NCI-H1930 (cell line): Measurements from ENCODE around the gene CDKN1A.
A peak's percentile ranks its signal among the peaks of the same experiment; 100 is the strongest.

Experiments
- DNase-seq, 2 experiments: peaks; one replicate each; lab custom pipeline; 2025; lab: John Stamatoyannopoulos, UW

Gene CDKN1A

GRCh38 chr6:36655085-36655724 is 23.3 kb upstream of the CDKN1A start:
- no peak for DNase-seq

GRCh38 chr6:36656441-36656840 is 22.1 kb upstream of the CDKN1A start:
- DNase-seq = no peak

GRCh38 chr6:36657271-36657670 is 21.2 kb upstream of the CDKN1A start:
- no peak for DNase-seq

- no peak for DNase-seq
Measured at GRCh38 chr6:36657942-36658544, 20.5 kb upstream of the CDKN1A start.

- DNase-seq = no peak
Measured at GRCh38 chr6:36659271-36659670, 19.2 kb upstream of the CDKN1A start.

- DNase-seq = no peak
Measured at GRCh38 chr6:36660771-36661471, 17.6 kb upstream of the CDKN1A start.

- DNase-seq = no peak
Measured at GRCh38 chr6:36662380-36662779, 16.1 kb upstream of the CDKN1A start.

- no peak for DNase-seq
Measured at GRCh38 chr6:36662827-36663256, 15.7 kb upstream of the CDKN1A start.

- DNase-seq = no peak
Measured at GRCh38 chr6:36663504-36664446, 14.7 kb upstream of the CDKN1A start.

GRCh38 chr6:36665180-36665579 is 13.3 kb upstream of the CDKN1A start:
- no peak for DNase-seq

- no peak for DNase-seq
Measured at GRCh38 chr6:36666287-36666686, 12.2 kb upstream of the CDKN1A start.

- DNase-seq = peak; percentile 26 to 52
Measured at GRCh38 chr6:36666826-36667591, 11.5 kb upstream of the CDKN1A start.

- no peak for DNase-seq
Measured at GRCh38 chr6:36668591-36668990, 9.9 kb upstream of the CDKN1A start.

- DNase-seq = no peak
Measured at GRCh38 chr6:36669002-36669401, 9.5 kb upstream of the CDKN1A start.

GRCh38 chr6:36670271-36670670 is 8.2 kb upstream of the CDKN1A start:
- DNase-seq = no peak

GRCh38 chr6:36671687-36672375 is 6.7 kb upstream of the CDKN1A start:
- no peak for DNase-seq

- no peak for DNase-seq
Measured at GRCh38 chr6:36673882-36674281, 4.6 kb upstream of the CDKN1A start.

GRCh38 chr6:36674942-36675341 is 3.6 kb upstream of the CDKN1A start:
- no peak for DNase-seq

- DNase-seq = no peak
Measured at GRCh38 chr6:36676141-36677058, 2.1 kb upstream of the CDKN1A start.
